K562 (cell line): Measurements from ENCODE around the gene RPLP2. TPM values are rescaled to one million over a fixed set of nuclear protein-coding genes. Genes with fewer than 3 reads are reported as not detected.

Source experiments
- CHD2 ChIP-seq: IDR thresholded peaks from 2 replicates; pipeline ENCODE4 v1.6.1; 2011; ENCODE audit warnings: low read depth, low read length
- E2F6 ChIP-seq, 2 experiments: IDR thresholded peaks; 2 replicates each; pipeline ENCODE4 v1.6.1; 2011; ENCODE audit warnings: borderline replicate concordance in 1 of 2, control low read depth in 1 of 2, low read depth in 1 of 2, low read length in 1 of 2, mild to moderate bottlenecking in 1 of 2, mixed read lengths in 1 of 2, moderate library complexity in 1 of 2; ENCODE audit not compliant: insufficient read depth in 1 of 2, insufficient read length in 1 of 2, poor library complexity in 1 of 2, severe bottlenecking in 1 of 2; ENCODE audit errors: extremely low read depth in 1 of 2
- ELF1 ChIP-seq: fragments of 200-800 bp; sonication (Bioruptor generic); IDR thresholded peaks from 2 replicates; pipeline ENCODE4 v1.6.1; 2016; ENCODE audit warnings: missing genetic modification characterization, missing compliant biosample characterization
- HDAC2 ChIP-seq: fragments of 450-650 bp; IDR thresholded peaks from 2 replicates; pipeline ENCODE4 v1.6.1; 2016; ENCODE audit warnings: mild to moderate bottlenecking
- MAFK ChIP-seq: IDR thresholded peaks from 2 replicates; pipeline ENCODE4 v1.6.1; 2011; ENCODE audit warnings: low read length, improper control_type of control experiment
- MCM2 ChIP-seq: fragments of 450-650 bp; IDR thresholded peaks from 2 replicates; pipeline ENCODE4 v1.6.1; 2017; ENCODE audit warnings: low read depth, mild to moderate bottlenecking
- MITF ChIP-seq: IDR thresholded peaks from 2 replicates; pipeline ENCODE4 v1.6.1; 2014; ENCODE audit warnings: antibody characterized with exemption
- NKRF ChIP-seq: fragments of 450-650 bp; IDR thresholded peaks from 2 replicates; pipeline ENCODE4 v1.6.1; 2016; ENCODE audit warnings: borderline replicate concordance
- PHF20 ChIP-seq: fragments of 450-650 bp; IDR thresholded peaks from 2 replicates; pipeline ENCODE4 v1.6.1; 2018; ENCODE audit not compliant: partially characterized antibody
- POU5F1 ChIP-seq: fragments of 150-350 bp; IDR thresholded peaks from 2 replicates; pipeline ENCODE4 v1.6.1; 2014; ENCODE audit warnings: borderline replicate concordance, low read length, low read depth, mild to moderate bottlenecking; ENCODE audit not compliant: partially characterized antibody
- UBTF ChIP-seq, 2 experiments: IDR thresholded peaks; 2 replicates each; pipeline ENCODE4 v1.6.1; 2012; ENCODE audit warnings: improper control_type of control experiment in 2 of 2, low read depth in 2 of 2, low read length in 2 of 2, borderline replicate concordance in 1 of 2
- USF1 ChIP-seq: sonication (generic); formaldehyde crosslinking; IDR thresholded peaks from 2 replicates; pipeline ENCODE4 v1.9.0; 2022; ENCODE audit warnings: mild to moderate bottlenecking, missing genetic modification reagents
- YBX1 ChIP-seq: fragments of 450-650 bp; IDR thresholded peaks from 2 replicates; pipeline ENCODE4 v1.7.1; 2016; ENCODE audit warnings: mild to moderate bottlenecking
- ZNF280A ChIP-seq: fragments of 450-650 bp; IDR thresholded peaks from 2 replicates; pipeline ENCODE4 v1.6.1; 2018; ENCODE audit warnings: mild to moderate bottlenecking, low read depth; ENCODE audit not compliant: partially characterized antibody
- polyA plus RNA-seq, 8 experiments: library from polyadenylated mRNA; depleted of rRNA in 4 of 8; stranded (reverse) in 5 of 8; unstranded in 3 of 8; fragments of >200 nt; fragmentation: Nextera tagmentation in 2 of 8; fragmentation: Illumina TruSeq in 1 of 8; extraction: Ambion mirVana in 2 of 8; extraction: Trizol in 1 of 8; gene quantifications; 2 replicates each; pipeline versions ENCODE4 v1.2.1 to v1.2.3, GENCODE V29; 2011 to 2014; ENCODE audit warnings: inconsistent platforms in 1 of 8, missing spikeins in 1 of 8
- total RNA-seq, 7 experiments: library from RNA; depleted of rRNA in 6 of 7; stranded (reverse); fragments of >200 nt in 6 of 7; fragmentation: Illumina TruSeq in 2 of 7; extraction: Trizol in 2 of 7; gene quantifications; 2 replicates each; pipeline versions ENCODE4 v1.2.1 to v1.2.3, GENCODE V29; 2011 to 2021; ENCODE audit warnings: low replicate concordance in 1 of 7
- TF ChIP-seq, protein P1 (sequence below): sonication (generic); formaldehyde crosslinking; IDR thresholded peaks from 2 replicates; pipeline ENCODE4 v1.8.0; 2022; ENCODE audit warnings: mild to moderate bottlenecking, missing genetic modification reagents

RPLP2 gene
- total and polyA plus RNA-seq, 9 of the 15 experiments (the other 6 are each of a cell fraction or from before 2014, with no cell fraction given) = 528 to 3,807 (median 1,633) TPM

GRCh38 chr11:827146-827896 is 17.6 kb downstream of the RPLP2 start (continued):
- TF ChIP-seq ZNF280A (no peak), E2F6 (IDR thresholded peaks at IDR 0.05; ENCODE audit: borderline replicate concordance in 1 of 2, extremely low read depth in 1 of 2, insufficient read depth in 1 of 2, insufficient read length in 1 of 2, low read depth in 1 of 2, low read length in 1 of 2, poor library complexity in 1 of 2, severe bottlenecking in 1 of 2) (peak in 1 of 2 experiments; percentile 50), YBX1 (no peak), PHF20 (no peak), MCM2 (no peak), ELF1 (peak; percentile 59; the same call in 1 of the 2 replicates), MAFK (no peak), CHD2 (no peak), USF1 (0 out of 2 replicates have a peak, but pooled peaks have one; percentile 35), MITF (no peak), NKRF (peak; percentile 92), UBTF (IDR thresholded peaks at IDR 0.05; ENCODE audit: borderline replicate concordance in 1 of 2, low read depth in 2 of 2, low read length in 2 of 2) (peak; percentile 41 to 63; a peak in 3 of 4 replicates), HDAC2 (peak; percentile 85), POU5F1 (no peak)
- TF ChIP-seq, protein P1, sequence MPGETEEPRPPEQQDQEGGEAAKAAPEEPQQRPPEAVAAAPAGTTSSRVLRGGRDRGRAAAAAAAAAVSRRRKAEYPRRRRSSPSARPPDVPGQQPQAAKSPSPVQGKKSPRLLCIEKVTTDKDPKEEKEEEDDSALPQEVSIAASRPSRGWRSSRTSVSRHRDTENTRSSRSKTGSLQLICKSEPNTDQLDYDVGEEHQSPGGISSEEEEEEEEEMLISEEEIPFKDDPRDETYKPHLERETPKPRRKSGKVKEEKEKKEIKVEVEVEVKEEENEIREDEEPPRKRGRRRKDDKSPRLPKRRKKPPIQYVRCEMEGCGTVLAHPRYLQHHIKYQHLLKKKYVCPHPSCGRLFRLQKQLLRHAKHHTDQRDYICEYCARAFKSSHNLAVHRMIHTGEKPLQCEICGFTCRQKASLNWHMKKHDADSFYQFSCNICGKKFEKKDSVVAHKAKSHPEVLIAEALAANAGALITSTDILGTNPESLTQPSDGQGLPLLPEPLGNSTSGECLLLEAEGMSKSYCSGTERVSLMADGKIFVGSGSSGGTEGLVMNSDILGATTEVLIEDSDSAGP = no peak
